Measurements from ENCODE around the gene FMNL3.
"Not testable (repeated sequence)": the region's sequence is repeated elsewhere in the genome, so short reads cannot be mapped to it uniquely, and the experiment has no call there.

Gene FMNL3

GRCh38 chr12:49730050-49730449 lies 22.8 kb upstream of the FMNL3 start:
- in situ Hi-C loops (cut with HindIII; ENCODE audit: low sequenced_read_pairs): no loop called here

GRCh38 chr12:49728446-49728845 lies 21.2 kb upstream of the FMNL3 start:
- TF ChIP-seq CTCF (IDR thresholded peaks at IDR 0.05; ENCODE audit: low read depth, low read length, missing control alignments): no peak
- in situ Hi-C loops (cut with HindIII; ENCODE audit: low sequenced_read_pairs): no loop called here
- H3K4me3 ChIP-seq (ENCODE audit: low read depth, low read length): no peak overlapping the region
- DNase-seq (ENCODE audit: low read depth): no peak

More at GRCh38 chr12:49730050-49730449, 22.8 kb upstream of the FMNL3 start:
- no peak for TF ChIP-seq CTCF (IDR thresholded peaks at IDR 0.05; ENCODE audit: low read depth, low read length, missing control alignments)
- H3K4me3 ChIP-seq (ENCODE audit: low read depth, low read length): no peak overlapping the region
- DNase-seq (ENCODE audit: low read depth): no peak

- DNase-seq (ENCODE audit: low read depth); H3K4me3 ChIP-seq (ENCODE audit: low read depth, low read length); in situ Hi-C loops (cut with HindIII; ENCODE audit: low sequenced_read_pairs): not testable (repeated sequence)
These were observed 14.2 kb upstream of the FMNL3 start for GRCh38 chr12:49721355-49721754.

- H3K4me3 ChIP-seq (ENCODE audit: low read depth, low read length): no peak overlapping the region
- no peak for DNase-seq (ENCODE audit: low read depth)
- in situ Hi-C loops (cut with HindIII; ENCODE audit: low sequenced_read_pairs): no loop called here
- no peak for TF ChIP-seq CTCF (IDR thresholded peaks at IDR 0.05; ENCODE audit: low read depth, low read length, missing control alignments)
These were observed 13.0 kb upstream of the FMNL3 start for GRCh38 chr12:49720214-49720613.

- in situ Hi-C loops (cut with HindIII; ENCODE audit: low sequenced_read_pairs); DNase-seq (ENCODE audit: low read depth); H3K4me3 ChIP-seq (ENCODE audit: low read depth, low read length): not testable (repeated sequence)
These were observed 10.6 kb upstream of the FMNL3 start for GRCh38 chr12:49717800-49718199.

GRCh38 chr12:49716553-49716952 lies 9.3 kb upstream of the FMNL3 start:
- in situ Hi-C loops (cut with HindIII; ENCODE audit: low sequenced_read_pairs): no loop called here
- H3K4me3 ChIP-seq (ENCODE audit: low read depth, low read length): no peak overlapping the region
- no peak for TF ChIP-seq CTCF (IDR thresholded peaks at IDR 0.05; ENCODE audit: low read depth, low read length, missing control alignments)
- no peak for DNase-seq (ENCODE audit: low read depth)

- in situ Hi-C loops (cut with HindIII; ENCODE audit: low sequenced_read_pairs); DNase-seq (ENCODE audit: low read depth); H3K4me3 ChIP-seq (ENCODE audit: low read depth, low read length): not testable (repeated sequence)
These were observed 6.7 kb upstream of the FMNL3 start for GRCh38 chr12:49713952-49714351.

GRCh38 chr12:49708851-49709250 lies 1.6 kb upstream of the FMNL3 start:
- in situ Hi-C loops (cut with HindIII; ENCODE audit: low sequenced_read_pairs): loop anchor here (5.0 kb wide), 1 partner anchor 67 kb away; no protein-coding TSS in a partner anchor
- H3K4me3 ChIP-seq (ENCODE audit: low read depth, low read length): no peak overlapping the region
- no peak for TF ChIP-seq CTCF (IDR thresholded peaks at IDR 0.05; ENCODE audit: low read depth, low read length, missing control alignments)
- DNase-seq (ENCODE audit: low read depth): no peak

Data from astrocyte of the cerebellum (primary cell).